ENCODE results near the gene KRTCAP3. TPM values are rescaled to one million over a fixed set of nuclear protein-coding genes. Genes with fewer than 3 reads are reported as not detected.

The KRTCAP3 gene, protein sequence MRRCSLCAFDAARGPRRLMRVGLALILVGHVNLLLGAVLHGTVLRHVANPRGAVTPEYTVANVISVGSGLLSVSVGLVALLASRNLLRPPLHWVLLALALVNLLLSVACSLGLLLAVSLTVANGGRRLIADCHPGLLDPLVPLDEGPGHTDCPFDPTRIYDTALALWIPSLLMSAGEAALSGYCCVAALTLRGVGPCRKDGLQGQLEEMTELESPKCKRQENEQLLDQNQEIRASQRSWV
- total RNA-seq (2012; rRNA removed) = not detected in 2 replicates
- 1.1 and 1.5 TPM in 2 replicates for polyA plus RNA-seq (2012; rRNA removed)
- polyA plus RNA-seq (2012; cell fraction: cytosol; rRNA removed) = 0.34 TPM in 1 of 2 replicates, not detected in the other
- 6.8 and 13.2 TPM in 2 replicates for polyA plus RNA-seq (2012; cell fraction: nucleus; rRNA removed; ENCODE audit: low replicate concordance)
- percentile 46 among the genes with signal in this experiment for Bru-seq, nascent RNA
- BruChase-seq, experiment 1, labeled RNA remaining after a 6-hour chase = percentile 40 among the genes with signal in this experiment
- percentile 44 among the genes with signal in this experiment for BruChase-seq, experiment 2, labeled RNA remaining after a 2-hour chase
- long read RNA-seq = 0 reads

DNA sequence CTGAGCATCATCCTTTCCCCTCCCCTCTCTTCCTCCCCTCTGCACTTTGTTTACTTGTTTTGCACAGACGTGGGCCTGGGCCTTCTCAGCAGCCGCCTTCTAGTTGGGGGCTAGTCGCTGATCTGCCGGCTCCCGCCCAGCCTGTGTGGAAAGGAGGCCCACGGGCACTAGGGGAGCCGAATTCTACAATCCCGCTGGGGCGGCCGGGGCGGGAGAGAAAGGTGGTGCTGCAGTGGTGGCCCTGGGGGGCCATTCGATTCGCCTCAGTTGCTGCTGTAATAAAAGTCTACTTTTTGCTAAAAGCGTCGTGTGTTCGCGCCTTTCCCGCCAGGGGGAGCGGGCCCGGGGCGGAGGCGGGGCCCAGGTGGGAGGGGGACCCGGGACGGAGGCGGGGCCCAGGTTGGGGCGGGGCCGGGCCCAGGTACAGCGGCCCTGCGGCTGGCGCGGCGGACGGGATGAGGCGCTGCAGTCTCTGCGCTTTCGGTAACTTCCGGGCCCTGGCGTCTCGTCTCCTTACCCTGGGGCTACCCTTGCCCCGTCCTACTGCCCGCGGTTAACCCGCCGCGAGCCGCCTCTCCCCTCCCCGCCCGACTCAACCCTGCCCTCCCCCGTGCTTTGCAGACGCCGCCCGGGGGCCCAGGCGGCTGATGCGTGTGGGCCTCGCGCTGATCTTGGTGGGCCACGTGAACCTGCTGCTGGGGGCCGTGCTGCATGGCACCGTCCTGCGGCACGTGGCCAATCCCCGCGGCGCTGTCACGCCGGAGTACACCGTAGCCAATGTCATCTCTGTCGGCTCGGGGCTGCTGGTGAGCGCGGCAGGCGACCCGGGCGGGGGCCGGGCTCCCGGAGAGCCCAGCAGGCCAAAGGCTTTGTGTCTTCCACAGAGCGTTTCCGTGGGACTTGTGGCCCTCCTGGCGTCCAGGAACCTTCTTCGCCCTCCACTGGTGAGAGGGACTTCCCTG lies at the start of gene KRTCAP3:
KRTCAP3 (plus strand) TSS at position 424 of the 962 bp plus-strand sequence; CDS start at position 456, 32 bp downstream.
- 59% methylated on average over 32 of the region's 80 CpGs; no CpG with 5 or more reads in 1 of the 2 experiments for WGBS, 2 experiments (ENCODE audit: extremely low coverage in 2 of 2, insufficient read length in 1 of 2)
- no peak for TF ChIP-seq RFX5 (IDR thresholded peaks at IDR 0.05; ENCODE audit: low read depth, low read length)
- TF ChIP-seq MXI1 (IDR thresholded peaks at IDR 0.05; ENCODE audit: borderline replicate concordance, low read depth, low read length) = no peak
- TF ChIP-seq CEBPB (IDR thresholded peaks at IDR 0.05; ENCODE audit: low read depth, low read length) = no peak
- TF ChIP-seq NFE2L2 (IDR thresholded peaks at IDR 0.05; ENCODE audit: low read depth, low read length) = no peak
- TF ChIP-seq MAFK (IDR thresholded peaks at IDR 0.05; ENCODE audit: low read depth, low read length) = no peak
- TF ChIP-seq POLR2A (IDR thresholded peaks at IDR 0.05; ENCODE audit: low read depth, low read length) = no peak
- TF ChIP-seq FOS (IDR thresholded peaks at IDR 0.05; ENCODE audit: low read depth, low read length) = no peak
- TF ChIP-seq RCOR1 (IDR thresholded peaks at IDR 0.05; ENCODE audit: insufficient replicate concordance, low read length) = no peak
- TF ChIP-seq BHLHE40 (IDR thresholded peaks at IDR 0.05; ENCODE audit: low read depth, low read length) = no peak
- no peak for TF ChIP-seq USF2 (IDR thresholded peaks at IDR 0.05; ENCODE audit: low read depth, low read length)
- TF ChIP-seq, protein P1, sequence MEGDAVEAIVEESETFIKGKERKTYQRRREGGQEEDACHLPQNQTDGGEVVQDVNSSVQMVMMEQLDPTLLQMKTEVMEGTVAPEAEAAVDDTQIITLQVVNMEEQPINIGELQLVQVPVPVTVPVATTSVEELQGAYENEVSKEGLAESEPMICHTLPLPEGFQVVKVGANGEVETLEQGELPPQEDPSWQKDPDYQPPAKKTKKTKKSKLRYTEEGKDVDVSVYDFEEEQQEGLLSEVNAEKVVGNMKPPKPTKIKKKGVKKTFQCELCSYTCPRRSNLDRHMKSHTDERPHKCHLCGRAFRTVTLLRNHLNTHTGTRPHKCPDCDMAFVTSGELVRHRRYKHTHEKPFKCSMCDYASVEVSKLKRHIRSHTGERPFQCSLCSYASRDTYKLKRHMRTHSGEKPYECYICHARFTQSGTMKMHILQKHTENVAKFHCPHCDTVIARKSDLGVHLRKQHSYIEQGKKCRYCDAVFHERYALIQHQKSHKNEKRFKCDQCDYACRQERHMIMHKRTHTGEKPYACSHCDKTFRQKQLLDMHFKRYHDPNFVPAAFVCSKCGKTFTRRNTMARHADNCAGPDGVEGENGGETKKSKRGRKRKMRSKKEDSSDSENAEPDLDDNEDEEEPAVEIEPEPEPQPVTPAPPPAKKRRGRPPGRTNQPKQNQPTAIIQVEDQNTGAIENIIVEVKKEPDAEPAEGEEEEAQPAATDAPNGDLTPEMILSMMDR (conservative IDR thresholded peaks at IDR 0.05; ENCODE audit: low read depth, low read length) = no peak
- TF ChIP-seq MAZ (IDR thresholded peaks at IDR 0.05; ENCODE audit: borderline replicate concordance, low read depth, low read length) = no peak
- no peak for TF ChIP-seq CHD1 (IDR thresholded peaks at IDR 0.05; ENCODE audit: low read depth, low read length)
- TF ChIP-seq SMC3 (IDR thresholded peaks at IDR 0.05; ENCODE audit: low read depth, low read length) = no peak

More for the DNA sequence above, at the start of gene KRTCAP3:
- H4K20me1 ChIP-seq (ENCODE audit: insufficient read depth, low read length) = peaks cover 4% of the 10 kb centered on the region
- H2BK5ac ChIP-seq (ENCODE audit: low read depth, low read length, poor library complexity, severe bottlenecking) = no peak within 1 kb of the TSS
- dilution Hi-C loops (cut with HindIII; ENCODE audit: low sequenced_read_pairs, unreplicated experiment) (no loop called here), intact Hi-C loops (cut with micrococcal nuclease) (no loop called here), in situ Hi-C loops (cut with MboI; ENCODE audit: low sequenced_read_pairs) (no loop called here)
- BruUV-seq (replicated peaks) = no TSS peak
- no peak within 1 kb of the TSS for H4K5ac ChIP-seq (ENCODE audit: low read depth, low read length)
- H3K4me1 ChIP-seq (ENCODE audit: control insufficient read depth, insufficient read depth, low read length) = no peaks in the 10 kb centered on the region
- H2AK9ac ChIP-seq (replicated peaks; ENCODE audit: low read depth, low read length, poor library complexity) = peak within 1 kb of the TSS; percentile 55
- no peaks in the 10 kb centered on the region; a peak in 1 of 4 replicates for H3K79me1 ChIP-seq (ENCODE audit: low read depth in 1 of 2, low read length in 2 of 2)
- H3K36me3 ChIP-seq (ENCODE audit: control insufficient read depth, insufficient read depth, low read length) = peaks cover 39% of the 10 kb centered on the region
- no peak within 1 kb of the TSS for H3K4me3 ChIP-seq (ENCODE audit: insufficient read depth, low read depth, low read length)
- H3K27ac ChIP-seq (ENCODE audit: insufficient read depth, low read length) = no peak within 1 kb of the TSS
- H3K9me1 ChIP-seq (ENCODE audit: insufficient read depth, low read length) = no peaks in the 10 kb centered on the region
- peak; percentile 19 for ATAC-seq (ENCODE audit: low read depth)
- no peak within 1 kb of the TSS for H3K4me2 ChIP-seq (ENCODE audit: low read depth, low read length)
- no peaks in the 10 kb centered on the region for H3K9me3 ChIP-seq (ENCODE audit: control insufficient read depth, insufficient read depth, low read length)
- no peak within 1 kb of the TSS for H2AK5ac ChIP-seq (ENCODE audit: low read depth, low read length)
- H3K23ac ChIP-seq (ENCODE audit: low read depth, low read length) = no peak within 1 kb of the TSS
- H2AFZ ChIP-seq (replicated peaks; ENCODE audit: low read length, poor library complexity) = no peak within 1 kb of the TSS
- H2BK20ac ChIP-seq (ENCODE audit: low read depth, low read length) = no peak within 1 kb of the TSS
- no peak within 1 kb of the TSS for H3K14ac ChIP-seq (replicated peaks; ENCODE audit: low read depth, low read length)
- no peak within 1 kb of the TSS for H3K4ac ChIP-seq (ENCODE audit: low read depth, low read length)
- no peak within 1 kb of the TSS for H3K18ac ChIP-seq (ENCODE audit: low read depth, low read length)
- no peak within 1 kb of the TSS for H3K56ac ChIP-seq (ENCODE audit: extremely low read depth, insufficient read depth, low read length)
- ChIA-PET POLR2A (ENCODE audit: unreplicated experiment) (no interaction called here), CTCF (no interaction called here)
- no peak within 1 kb of the TSS for H4K91ac ChIP-seq (ENCODE audit: insufficient read depth, low read depth, low read length)
- no peak within 1 kb of the TSS for H3K9ac ChIP-seq (ENCODE audit: low read depth, low read length)
- H2BK15ac ChIP-seq (ENCODE audit: low read depth, low read length) = no peak within 1 kb of the TSS
- H4K8ac ChIP-seq (ENCODE audit: low read depth in 2 of 2, low read length in 2 of 2) = no peak within 1 kb of the TSS
- H2BK120ac ChIP-seq (ENCODE audit: low read depth, low read length) = no peak within 1 kb of the TSS
- DNase-seq = no peak
- H3K27me3 ChIP-seq (ENCODE audit: control insufficient read depth, insufficient read depth, low read length) = no peaks in the 10 kb centered on the region

Measured in IMR-90 (cell line).